HG02678 (cell line): ENCODE data around the gene TEX13A.
"Not testable (repeated sequence)": the region's sequence is repeated elsewhere in the genome, so short reads cannot be mapped to it uniquely, and the experiment has no call there.

Experiments
- ATAC-seq: cut with Tn5 transposase; IDR thresholded peaks from one replicate; pipeline ENCODE4 v1.9.1; 2021; ENCODE audit warnings: mild to moderate bottlenecking, moderate library complexity; ENCODE audit not compliant: unreplicated experiment

The TEX13A gene

GRCh38 chrX:105220636-105221035 lies at the start of gene TEX13A:
Gene TEX13A (minus strand): TSS chrX:105220694. CDS start chrX:105220397, 297 bp downstream.
- no peak for ATAC-seq

GRCh38 chrX:105269386-105269785 lies 48.9 kb upstream of the TEX13A start:
- no peak for ATAC-seq

- no peak for ATAC-seq
These were observed 46.7 kb upstream of the TEX13A start for GRCh38 chrX:105267167-105267566.

- no peak for ATAC-seq
These were observed 46.0 kb upstream of the TEX13A start for GRCh38 chrX:105266456-105266855.

- no peak for ATAC-seq
These were observed 44.6 kb upstream of the TEX13A start for GRCh38 chrX:105265093-105265492.

GRCh38 chrX:105263801-105264200 lies 43.3 kb upstream of the TEX13A start:
- no peak for ATAC-seq

GRCh38 chrX:105263171-105263570 lies 42.7 kb upstream of the TEX13A start:
- ATAC-seq, result no peak

GRCh38 chrX:105260291-105261043 lies 40.0 kb upstream of the TEX13A start:
- no peak for ATAC-seq

GRCh38 chrX:105241056-105241455 lies 20.6 kb upstream of the TEX13A start:
- no peak for ATAC-seq

GRCh38 chrX:105237407-105237806 lies 16.9 kb upstream of the TEX13A start:
- not testable (repeated sequence) for ATAC-seq

GRCh38 chrX:105229146-105229545 lies 8.7 kb upstream of the TEX13A start:
- no peak for ATAC-seq

GRCh38 chrX:105228602-105229001 lies 8.1 kb upstream of the TEX13A start:
- no peak for ATAC-seq

GRCh38 chrX:105226499-105226898 lies 6.0 kb upstream of the TEX13A start:
- no peak for ATAC-seq

GRCh38 chrX:105221374-105221773 lies 880 bp upstream of the TEX13A start:
- ATAC-seq, result no peak

- no peak for ATAC-seq
These were observed 766 bp downstream of the TEX13A start for GRCh38 chrX:105219454-105220401.

GRCh38 chrX:105211066-105211575 lies 9.4 kb downstream of the TEX13A start:
- no peak for ATAC-seq

- no peak for ATAC-seq
These were observed 10.2 kb downstream of the TEX13A start for GRCh38 chrX:105210258-105210657.

GRCh38 chrX:105209406-105209805 lies 11.1 kb downstream of the TEX13A start:
- ATAC-seq, result no peak

- no peak for ATAC-seq
These were observed 28.6 kb downstream of the TEX13A start for GRCh38 chrX:105191878-105192277.

GRCh38 chrX:105190252-105190853 lies 30.1 kb downstream of the TEX13A start:
- no peak for ATAC-seq

GRCh38 chrX:105189093-105189492 lies 31.4 kb downstream of the TEX13A start:
- no peak for ATAC-seq
